RWPE2 (cell line): ENCODE results near the gene SRP54.
A peak's percentile ranks its signal among the peaks of the same experiment; 100 is the strongest.

Experiments used
- ATAC-seq: fragments of 200-7000 bp; cut with Tn5 transposase; 3 replicates; pipeline ENCODE4 v1.9.1; 2021; ENCODE audit warnings: low read depth
- DNase-seq: peaks from one replicate; pipeline ENCODE4 v3.0.0-alpha.2; 2020; ENCODE audit warnings: low spot score
- H3K27ac ChIP-seq: fragments of 450-650 bp; 2 replicates; pipeline ENCODE4 v1.5.1; 2017; ENCODE audit warnings: mild to moderate bottlenecking; ENCODE audit not compliant: poor library complexity, severe bottlenecking
- H3K27me3 ChIP-seq: fragments of 250-450 bp; sonication (Bioruptor Pico); 2 replicates; pipeline ENCODE4 v1.5.1; 2021; ENCODE audit warnings: mild to moderate bottlenecking, moderate library complexity; ENCODE audit not compliant: insufficient read depth, poor library complexity, severe bottlenecking
- H3K36me3 ChIP-seq: fragments of 250-450 bp; sonication (Bioruptor Pico); 2 replicates; pipeline ENCODE4 v1.5.1; 2020; ENCODE audit warnings: low read depth, mild to moderate bottlenecking, moderate library complexity
- H3K4me1 ChIP-seq: fragments of 250-450 bp; sonication (Bioruptor Pico); 2 replicates; pipeline ENCODE4 v1.5.1; 2021; ENCODE audit warnings: mild to moderate bottlenecking, moderate library complexity; ENCODE audit not compliant: insufficient read depth, poor library complexity, severe bottlenecking
- H3K4me3 ChIP-seq: fragments of 250-450 bp; sonication (Bioruptor Pico); 2 replicates; pipeline ENCODE4 v1.5.1; 2021; ENCODE audit warnings: mild to moderate bottlenecking, moderate library complexity; ENCODE audit not compliant: severe bottlenecking
- H3K9me3 ChIP-seq: fragments of 250-450 bp; sonication (Bioruptor Pico); 2 replicates; pipeline ENCODE4 v1.5.1; 2021; ENCODE audit warnings: mild to moderate bottlenecking, moderate library complexity; ENCODE audit not compliant: severe bottlenecking
- CTCF ChIP-seq: fragments of 450-650 bp; IDR thresholded peaks from one replicate; pipeline ENCODE4 v1.5.1; 2017; ENCODE audit warnings: mild to moderate bottlenecking, moderate library complexity; ENCODE audit not compliant: poor library complexity, severe bottlenecking

The SRP54 gene

DNA sequence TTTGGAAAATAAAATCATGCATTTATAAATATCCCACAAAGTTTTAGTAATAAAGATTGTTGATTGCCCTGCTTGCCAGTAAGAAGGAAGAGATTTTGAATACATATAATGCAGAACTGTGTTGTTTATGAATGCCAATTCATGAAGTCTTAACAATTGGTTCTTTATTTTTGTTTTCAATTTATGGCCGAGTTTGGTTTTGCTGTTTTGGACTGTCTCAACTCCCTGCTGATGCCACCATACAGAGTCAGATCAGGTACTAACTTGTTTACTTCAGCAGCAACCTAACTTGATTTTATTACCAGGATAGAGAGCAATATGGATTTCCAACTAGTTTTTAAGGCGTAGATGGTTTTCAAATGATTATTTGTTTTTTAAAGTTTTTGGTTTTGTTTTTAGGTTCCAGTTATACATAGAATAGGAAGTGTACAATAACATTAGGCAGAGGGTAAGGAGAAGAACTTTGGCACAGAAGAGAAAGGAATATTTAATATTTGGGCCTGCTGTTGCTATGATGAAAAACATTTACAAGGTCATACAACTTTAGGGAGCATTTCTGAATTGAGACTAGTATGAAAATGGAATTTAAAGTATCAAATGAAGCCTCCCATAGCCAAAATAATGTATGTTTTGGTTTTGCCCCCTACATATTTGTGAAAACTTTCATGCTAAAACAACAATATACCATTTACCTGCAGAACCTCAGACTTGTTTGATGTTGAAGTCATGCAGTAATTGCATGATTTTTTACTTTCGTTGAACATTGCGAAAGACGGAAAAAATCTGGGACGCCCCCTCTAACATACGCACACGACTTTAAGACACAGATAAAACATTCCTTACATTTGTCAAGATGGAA lies 62.4 kb downstream of the SRP54 start:
- Histone ChIP-seq H3K27me3 (no peaks in the 10 kb centered on the region), H3K4me3 (peak overlapping the region; percentile 73), H3K36me3 (peaks cover 22% of the 10 kb centered on the region), H3K4me1 (peaks cover 14% of the 10 kb centered on the region), H3K9me3 (no peaks in the 10 kb centered on the region), H3K27ac (peak overlapping the region; percentile 82)
- ATAC-seq (no peak), DNase-seq (no peak)
- no peak for TF ChIP-seq CTCF

- peak overlapping the region; percentile 82 for H3K27ac ChIP-seq
Measured at GRCh38 chr14:35045798-35046047, 62.9 kb downstream of the SRP54 start.

DNA sequence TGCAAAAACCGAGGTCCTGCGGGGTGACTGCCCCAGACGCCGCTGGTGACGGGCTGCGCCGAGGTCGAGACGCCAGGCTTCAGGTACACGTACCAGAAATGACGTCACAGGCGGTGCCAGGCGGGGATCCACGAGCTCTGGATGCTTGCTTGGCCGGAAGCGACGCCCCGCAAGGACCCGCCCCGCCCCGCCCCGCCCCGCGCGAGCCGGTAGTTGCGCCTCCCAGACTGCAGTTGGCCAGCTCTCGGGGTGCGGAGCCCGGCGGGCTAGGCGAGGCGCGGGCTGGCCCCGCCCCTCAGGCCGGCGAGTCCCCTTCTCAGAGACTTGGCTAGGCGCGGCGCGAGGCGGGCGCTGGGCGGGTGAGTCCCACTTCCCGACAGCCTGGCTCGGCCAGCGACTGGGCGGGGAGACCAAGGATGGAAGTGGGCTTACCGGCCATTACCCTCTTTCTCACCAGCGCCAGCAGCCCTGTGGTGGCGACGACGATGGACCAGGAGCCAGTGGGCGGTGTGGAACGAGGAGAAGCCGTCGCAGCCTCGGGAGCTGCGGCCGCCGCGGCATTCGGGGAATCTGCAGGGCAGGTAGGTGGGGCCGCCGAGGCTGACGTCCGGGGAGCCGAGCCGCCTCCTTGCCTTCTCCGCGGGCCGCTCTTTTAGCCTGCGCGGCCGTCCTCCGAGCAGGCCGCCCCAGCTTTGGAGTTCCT lies 63.4 kb downstream of the SRP54 start, which contains the start of gene FAM177A1:
TSS of gene FAM177A1 (plus strand) at position 225 of the 703 bp plus-strand sequence. CDS start at position 417, 192 bp downstream.
- H3K36me3 ChIP-seq: peaks cover 32% of the 10 kb centered on the region
- H3K4me1 ChIP-seq: peaks cover 14% of the 10 kb centered on the region
- no peaks in the 10 kb centered on the region for H3K27me3 ChIP-seq
- DNase-seq (peak; percentile 100), ATAC-seq (peak; percentile 94)
- no peak for TF ChIP-seq CTCF
- H3K9me3 ChIP-seq: no peaks in the 10 kb centered on the region
- H3K27ac ChIP-seq: peak within 1 kb of the TSS; percentile 82
- peak within 1 kb of the TSS; percentile 73 for H3K4me3 ChIP-seq

More at GRCh38 chr14:35045798-35046047, 62.9 kb downstream of the SRP54 start:
- Histone ChIP-seq H3K4me3 (peak overlapping the region; percentile 73), H3K4me1 (peaks cover 14% of the 10 kb centered on the region), H3K27me3 (no peaks in the 10 kb centered on the region), H3K9me3 (no peaks in the 10 kb centered on the region), H3K36me3 (peaks cover 28% of the 10 kb centered on the region)
- DNase-seq (no peak), ATAC-seq (no peak)
- TF ChIP-seq CTCF: no peak

- H3K4me3 ChIP-seq: peak overlapping the region; percentile 73
- H3K36me3 ChIP-seq: peaks cover 40% of the 10 kb centered on the region
- TF ChIP-seq CTCF: peak; percentile 2
- ATAC-seq (peak; percentile 44), DNase-seq (peak; percentile 78)
- no peaks in the 10 kb centered on the region for H3K27me3 ChIP-seq
- H3K27ac ChIP-seq: peak overlapping the region; percentile 82
- no peaks in the 10 kb centered on the region for H3K9me3 ChIP-seq
- H3K4me1 ChIP-seq: peaks cover 14% of the 10 kb centered on the region
Measured at GRCh38 chr14:35046751-35047536, 64.2 kb downstream of the SRP54 start.
